HepG2 (cell line): ENCODE data around the gene PRDM8.

ENCODE experiments used
- EP300 ChIP-seq, 3 experiments: sonication (generic) in 1 of 3; formaldehyde crosslinking in 1 of 3; IDR thresholded peaks; 2 replicates each; pipeline versions ENCODE4 v1.5.1 to v1.6.1; 2011 to 2020; ENCODE audit warnings: low read depth in 2 of 3, low read length in 2 of 3, borderline replicate concordance in 1 of 3, improper control_type of control experiment in 1 of 3, mild to moderate bottlenecking in 1 of 3, missing genetic modification reagents in 1 of 3, moderate library complexity in 1 of 3
- NR3C1 ChIP-seq: sonication (generic); formaldehyde crosslinking; IDR thresholded peaks from 2 replicates; pipeline ENCODE4 v1.4.0; 2020; ENCODE audit warnings: missing genetic modification reagents
- SIN3A ChIP-seq: IDR thresholded peaks from 2 replicates; pipeline ENCODE4 v1.6.1; 2011; ENCODE audit warnings: low read depth, mild to moderate bottlenecking, control low read depth, low read length, borderline replicate concordance
- ZBTB7A ChIP-seq: sonication (generic); formaldehyde crosslinking; IDR thresholded peaks from 2 replicates; pipeline ENCODE4 v1.8.0; 2022; ENCODE audit warnings: mild to moderate bottlenecking, missing genetic modification reagents

DNA sequence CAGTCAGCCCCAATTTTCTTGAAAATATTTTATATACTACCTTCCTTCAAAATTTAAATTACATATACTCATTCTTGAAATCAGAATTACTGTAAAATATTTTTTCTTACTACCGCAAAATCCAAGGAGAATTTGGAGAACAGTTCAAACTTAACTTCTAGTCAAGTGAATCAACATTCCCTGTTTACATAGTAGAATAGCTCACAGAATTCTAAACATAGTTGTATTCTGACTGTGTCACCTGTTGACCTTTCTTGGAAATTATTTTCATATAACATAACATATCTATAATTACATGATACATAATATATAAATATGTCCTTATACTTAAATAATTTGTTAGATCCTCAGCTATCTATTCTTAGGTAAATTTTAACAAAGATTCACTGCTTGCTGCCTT is 38.1 kb downstream of the PRDM8 start:
- TF ChIP-seq ZBTB7A (no peak), NR3C1 (CRISPR knock-in tag) (no peak), EP300 (IDR thresholded peaks at IDR 0.05; ENCODE audit: low read depth in 2 of 2, low read length in 2 of 2) (no peak), EP300 (CRISPR knock-in tag; IDR thresholded peaks at IDR 0.05; ENCODE audit: borderline replicate concordance) (no peak), SIN3A (no peak)
